ENCODE measurements around the gene TIMM44.

Gene TIMM44

GRCh38 chr19:7928741-7929701 is 14.4 kb downstream of the TIMM44 start:
- TF ChIP-seq, protein P1, sequence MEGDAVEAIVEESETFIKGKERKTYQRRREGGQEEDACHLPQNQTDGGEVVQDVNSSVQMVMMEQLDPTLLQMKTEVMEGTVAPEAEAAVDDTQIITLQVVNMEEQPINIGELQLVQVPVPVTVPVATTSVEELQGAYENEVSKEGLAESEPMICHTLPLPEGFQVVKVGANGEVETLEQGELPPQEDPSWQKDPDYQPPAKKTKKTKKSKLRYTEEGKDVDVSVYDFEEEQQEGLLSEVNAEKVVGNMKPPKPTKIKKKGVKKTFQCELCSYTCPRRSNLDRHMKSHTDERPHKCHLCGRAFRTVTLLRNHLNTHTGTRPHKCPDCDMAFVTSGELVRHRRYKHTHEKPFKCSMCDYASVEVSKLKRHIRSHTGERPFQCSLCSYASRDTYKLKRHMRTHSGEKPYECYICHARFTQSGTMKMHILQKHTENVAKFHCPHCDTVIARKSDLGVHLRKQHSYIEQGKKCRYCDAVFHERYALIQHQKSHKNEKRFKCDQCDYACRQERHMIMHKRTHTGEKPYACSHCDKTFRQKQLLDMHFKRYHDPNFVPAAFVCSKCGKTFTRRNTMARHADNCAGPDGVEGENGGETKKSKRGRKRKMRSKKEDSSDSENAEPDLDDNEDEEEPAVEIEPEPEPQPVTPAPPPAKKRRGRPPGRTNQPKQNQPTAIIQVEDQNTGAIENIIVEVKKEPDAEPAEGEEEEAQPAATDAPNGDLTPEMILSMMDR (IDR thresholded peaks at IDR 0.05) = peak; percentile 42 to 44
- peak overlapping the region; percentile 91 to 96 for H3K27ac ChIP-seq
- intact Hi-C loops (cut with DNase I; ENCODE audit: low total_unique reads) = no loop called here
- peaks cover 0 to 4% of the 10 kb centered on the region in 2 donors for H3K27me3 ChIP-seq
- DNase-seq = peak; percentile 80 to 89
- H3K36me3 ChIP-seq = peaks cover 20 to 35% (median 34%) of the 10 kb centered on the region in 3 donors
- peaks cover 0 to 97% (median 83%) of the 10 kb centered on the region in 4 donors for H3K4me1 ChIP-seq
- no peaks in the 10 kb centered on the region for H3K9me3 ChIP-seq
- peak overlapping the region; percentile 21 to 31 for H3K4me3 ChIP-seq

DNA sequence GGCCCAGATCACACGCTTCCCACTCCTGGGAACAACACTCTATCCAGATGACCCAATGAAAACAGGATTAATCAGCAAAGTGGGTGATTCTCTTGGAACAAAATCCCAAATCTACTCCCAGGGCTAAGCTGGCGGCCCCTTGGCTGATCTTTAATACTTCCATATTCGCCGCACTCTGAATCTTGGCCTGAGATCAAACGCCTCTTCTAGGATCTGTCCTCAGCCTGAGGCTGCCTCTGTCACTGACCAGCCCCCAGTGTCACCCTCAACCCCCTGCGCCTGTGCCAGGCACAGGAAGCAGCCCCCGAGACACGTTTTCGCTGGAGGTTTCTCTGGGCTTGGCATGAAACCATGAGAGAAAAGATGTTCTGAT is 15.1 kb downstream of the TIMM44 start:
- intact Hi-C loops (cut with DNase I; ENCODE audit: low total_unique reads) = no loop called here
- peak in 1 of 2 donors; percentile 74 for DNase-seq
- TF ChIP-seq, protein P1 (IDR thresholded peaks at IDR 0.05) = no peak
- H3K27me3 ChIP-seq = peaks cover 0 to 4% of the 10 kb centered on the region in 2 donors
- no peaks in the 10 kb centered on the region for H3K9me3 ChIP-seq
- peaks cover 0 to 97% (median 83%) of the 10 kb centered on the region in 4 donors for H3K4me1 ChIP-seq
- peak overlapping the region; percentile 91 to 96 for H3K27ac ChIP-seq
- peak overlapping the region; percentile 21 to 31 for H3K4me3 ChIP-seq
- H3K36me3 ChIP-seq = peaks cover 14 to 30% (median 27%) of the 10 kb centered on the region in 3 donors

GRCh38 chr19:7927605-7928333 is 15.7 kb downstream of the TIMM44 start:
- intact Hi-C loops (cut with DNase I; ENCODE audit: low total_unique reads) = no loop called here
- H3K27me3 ChIP-seq = peaks cover 0 to 4% of the 10 kb centered on the region in 2 donors
- H3K9me3 ChIP-seq = no peaks in the 10 kb centered on the region
- DNase-seq = peak; percentile 21 to 78
- H3K4me1 ChIP-seq = peaks cover 0 to 97% (median 87%) of the 10 kb centered on the region in 4 donors
- TF ChIP-seq, protein P1 (IDR thresholded peaks at IDR 0.05) = no peak
- H3K36me3 ChIP-seq = peaks cover 11 to 30% (median 25%) of the 10 kb centered on the region in 3 donors
- peak overlapping the region; percentile 91 to 96 for H3K27ac ChIP-seq
- H3K4me3 ChIP-seq = peak overlapping the region in 1 of 2 donors; percentile 31

DNA sequence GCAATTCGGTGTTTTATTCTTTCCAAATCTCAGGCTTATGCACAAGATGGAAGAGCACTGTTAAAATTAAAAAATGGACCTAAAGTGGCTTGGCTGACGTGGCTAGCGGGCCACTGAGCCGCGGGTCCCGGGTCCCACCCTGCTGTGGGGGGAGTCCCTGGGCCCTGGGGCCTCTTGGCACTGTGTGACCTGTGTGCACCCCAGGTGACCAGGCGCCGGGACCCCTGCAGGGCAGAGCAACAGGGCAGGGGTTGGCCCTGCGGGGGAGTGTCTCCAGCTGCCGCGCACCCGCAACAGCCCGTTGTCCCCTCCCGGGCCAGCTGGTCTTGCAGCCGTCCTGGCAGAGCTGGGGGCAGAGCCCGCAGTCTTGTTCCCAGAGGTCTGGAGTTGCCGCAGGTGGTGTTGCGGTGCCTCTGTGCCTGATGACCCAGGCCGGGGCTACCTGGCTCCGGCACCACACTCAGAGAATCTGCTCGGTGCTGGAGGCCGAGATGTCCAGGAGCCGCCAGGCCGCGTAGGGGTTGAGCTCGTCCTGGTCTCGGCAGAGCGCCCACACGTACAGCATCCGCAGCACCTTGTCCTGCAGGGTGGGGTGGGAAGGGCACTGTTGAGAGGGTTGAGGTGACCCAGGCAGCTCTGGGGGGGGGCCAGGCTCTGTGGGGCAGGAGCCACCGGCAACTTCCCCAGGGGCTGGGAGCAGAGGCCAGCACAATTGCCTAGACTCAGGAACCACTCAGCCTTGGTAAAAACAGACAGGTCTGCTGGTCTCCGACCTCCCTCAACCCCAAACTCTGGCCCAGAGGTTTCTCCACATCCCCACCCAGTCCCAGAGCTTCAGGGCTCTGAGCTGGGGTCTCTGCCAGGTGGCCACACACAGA is 16.5 kb downstream of the TIMM44 start:
- Histone ChIP-seq H3K27ac (peak overlapping the region; percentile 91 to 96), H3K27me3 (peaks cover 0 to 4% of the 10 kb centered on the region in 2 donors), H3K4me3 (peak overlapping the region in 1 of 2 donors; percentile 61), H3K9me3 (no peaks in the 10 kb centered on the region), H3K36me3 (peaks cover 9 to 30% (median 25%) of the 10 kb centered on the region in 3 donors), H3K4me1 (peaks cover 3 to 97% (median 91%) of the 10 kb centered on the region in 4 donors)
- TF ChIP-seq, protein P1 (IDR thresholded peaks at IDR 0.05) = no peak
- DNase-seq = no peak
- intact Hi-C loops (cut with DNase I; ENCODE audit: low total_unique reads) = no loop called here
